GM12878 (cell line): ENCODE results near the gene COLQ. TPM values are rescaled to one million over a fixed set of nuclear protein-coding genes. Genes with fewer than 3 reads are reported as not detected.

Experiments
- ATAC-seq: fragments of 200-7000 bp; cut with Tn5 transposase; 3 replicates; pipeline ENCODE4 v1.9.1; 2020; ENCODE audit warnings: mild to moderate bottlenecking, moderate library complexity
- BruUV-seq: library from RNA; stranded (reverse); fragments of 400-500 nt; replicated peaks from 2 replicates; lab custom pipeline; 2021; lab: Mats Ljungman, UMichigan
- CTCF ChIA-PET: fragments of 300-600 bp; sonication (Branson Sonifier 250); formaldehyde crosslinking; extraction: SDS; loops from one replicate; lab custom pipeline; 2021; ENCODE audit warnings: inconsistent platforms; lab: Yijun Ruan, JAX
- POLR2A ChIA-PET: fragments of 350-600 bp; formaldehyde crosslinking; extraction: SDS; loops from one replicate; lab custom pipeline; 2021; ENCODE audit warnings: inconsistent platforms; lab: Charles Lee
- RAD21 ChIA-PET: fragments of 300-600 bp; sonication (Branson Sonifier 250); formaldehyde crosslinking; loops from one replicate; lab custom pipeline; 2023; ENCODE audit warnings: antibody characterized with exemption; ENCODE audit not compliant: unreplicated experiment; lab: Charles Lee
- SMC1A ChIA-PET: fragments of 300-600 bp; sonication (Branson Sonifier 250); formaldehyde crosslinking; loops from one replicate; lab custom pipeline; 2023; ENCODE audit not compliant: unreplicated experiment, uncharacterized antibody; lab: Charles Lee
- DNase-seq: peaks from one replicate; pipeline ENCODE4 v3.0.0-alpha.2; 2011; ENCODE audit warnings: low read depth, low spot score
- FAIRE-seq: peaks from 3 replicates; lab custom pipeline; 2011; peaks lifted over from hg19 to GRCh38; lab: Jason Lieb, UNC
- H2AFZ ChIP-seq: 2 replicates; pipeline ENCODE4 v1.6.0; 2011; ENCODE audit warnings: low read depth, low read length, control low read depth; ENCODE audit not compliant: control insufficient read depth
- H3K27ac ChIP-seq: 2 replicates; pipeline ENCODE4 v1.5.1; 2011; ENCODE audit warnings: control low read depth; ENCODE audit not compliant: control insufficient read depth, insufficient read depth
- H3K27me3 ChIP-seq, 2 experiments: replicated peaks in 1 of 2; 2 replicates each; pipeline versions ENCODE4 v1.6.0 to v1.6.1; 2011; ENCODE audit warnings: low read length in 1 of 2; ENCODE audit not compliant: control insufficient read depth in 2 of 2, insufficient read depth in 2 of 2
- H3K36me3 ChIP-seq, 2 experiments: 2 replicates each; pipeline ENCODE4 v1.5.1; 2011; ENCODE audit warnings: low read length in 1 of 2; ENCODE audit not compliant: control insufficient read depth in 2 of 2, insufficient read depth in 2 of 2
- H3K4me1 ChIP-seq: 2 replicates; pipeline ENCODE4 v1.6.1; 2011; ENCODE audit warnings: mild to moderate bottlenecking, low read length, moderate library complexity, mixed read lengths; ENCODE audit not compliant: control insufficient read depth, insufficient read depth
- H3K4me2 ChIP-seq: 2 replicates; pipeline ENCODE4 v1.6.0; 2011; ENCODE audit warnings: control low read depth; ENCODE audit not compliant: control insufficient read depth, insufficient read depth
- H3K4me3 ChIP-seq: fragments of 200-600 bp; sonication (generic); 2 replicates; pipeline ENCODE4 v1.5.1; 2016
- H3K79me2 ChIP-seq: 2 replicates; pipeline ENCODE4 v1.6.0; 2011; ENCODE audit warnings: low read length; ENCODE audit not compliant: control insufficient read depth, insufficient read depth
- H3K9ac ChIP-seq: 2 replicates; pipeline ENCODE4 v1.8.0; 2011; ENCODE audit warnings: low read length, control low read depth, mixed read lengths; ENCODE audit not compliant: control insufficient read depth, insufficient read depth
- H3K9me3 ChIP-seq: replicated peaks from 3 replicates; pipeline ENCODE4 v1.5.1; 2011; ENCODE audit warnings: mild to moderate bottlenecking, low read length; ENCODE audit not compliant: control insufficient read depth, insufficient read depth
- H4K20me1 ChIP-seq: 2 replicates; pipeline ENCODE4 v1.6.0; 2011; ENCODE audit not compliant: control insufficient read depth, insufficient read depth
- BACH1 ChIP-seq: fragments of 450-650 bp; IDR thresholded peaks from 2 replicates; pipeline ENCODE4 v1.6.1; 2017; ENCODE audit warnings: mild to moderate bottlenecking, borderline replicate concordance
- IKZF2 ChIP-seq, 2 experiments: fragments of 450-650 bp; IDR thresholded peaks; 2 replicates each; pipeline ENCODE4 v1.6.1; 2017; ENCODE audit warnings: mild to moderate bottlenecking in 2 of 2, moderate library complexity in 2 of 2
- LARP7 ChIP-seq: fragments of 450-650 bp; IDR thresholded peaks from 2 replicates; pipeline ENCODE4 v1.6.1; 2017; ENCODE audit warnings: mild to moderate bottlenecking
- NFXL1 ChIP-seq: fragments of 450-650 bp; IDR thresholded peaks from 2 replicates; pipeline ENCODE4 v1.6.1; 2017; ENCODE audit warnings: antibody characterized with exemption, mild to moderate bottlenecking, borderline replicate concordance
- NR2C2 ChIP-seq: IDR thresholded peaks from 2 replicates; pipeline ENCODE4 v1.6.1; 2011; ENCODE audit warnings: borderline replicate concordance, low read depth; ENCODE audit not compliant: control insufficient read depth, insufficient read length
- REST ChIP-seq: IDR thresholded peaks from 2 replicates; pipeline ENCODE4 v1.6.1; 2012; ENCODE audit warnings: mild to moderate bottlenecking, low read depth, low read length
- RUNX3 ChIP-seq: IDR thresholded peaks from 2 replicates; pipeline ENCODE4 v1.6.1; 2012; ENCODE audit warnings: low read length, inconsistent platforms
- SPI1 ChIP-seq: IDR thresholded peaks from 2 replicates; pipeline ENCODE4 v1.6.1; 2011; ENCODE audit warnings: low read depth, mild to moderate bottlenecking, low read length, moderate library complexity, borderline replicate concordance; ENCODE audit not compliant: insufficient read depth
- USF2 ChIP-seq: IDR thresholded peaks from 2 replicates; pipeline ENCODE4 v1.6.1; 2011; ENCODE audit warnings: low read depth, low read length, improper control_type of control experiment, borderline replicate concordance
- WGBS: methylation state at CpG from one replicate; pipeline ENCODE4 v1.1.6; 2016; ENCODE audit warnings: low lambda C conversion rate; ENCODE audit not compliant: insufficient replicate concordance, insufficient coverage; ENCODE audit errors: missing lambda C conversion rate; 5-methylcytosine and 5-hydroxymethylcytosine counted together
- in situ Hi-C: fragments of 300-500 bp; cut with MboI; formaldehyde crosslinking; loops from 9 replicates; pipeline ENCODE4 v1.14.3; 2018; ENCODE audit warnings: mixed read lengths
- intact Hi-C: fragments of 100-400 bp; cut with micrococcal nuclease; formaldehyde crosslinking; loops from one replicate; pipeline ENCODE4 v1.14.2; 2022; ENCODE audit not compliant: unreplicated experiment
- polyA plus RNA-seq, 11 experiments: library from polyadenylated mRNA; depleted of rRNA in 4 of 11; unstranded in 6 of 11; stranded (reverse) in 5 of 11; fragments of >200 nt; fragmentation: Nextera tagmentation in 4 of 11; fragmentation: Illumina TruSeq in 1 of 11; extraction: Ambion mirVana in 4 of 11; extraction: Trizol in 1 of 11; gene quantifications; 1 replicate in 1 of 11; 2 replicates in 10 of 11; pipeline versions ENCODE4 v1.2.1 to v1.2.3, GENCODE V29; 2011 to 2016; ENCODE audit warnings: inconsistent platforms in 2 of 11, missing spikeins in 2 of 11, low read depth in 1 of 11
- total RNA-seq, 4 experiments: library from RNA; depleted of rRNA in 3 of 4; stranded (reverse); fragments of >200 nt in 3 of 4; fragmentation: Illumina TruSeq in 1 of 4; extraction: Trizol in 1 of 4; gene quantifications; 2 replicates each; pipeline versions ENCODE4 v1.2.1 to v1.2.3, GENCODE V29; 2013 to 2021
- TF ChIP-seq, protein P1 (sequence below), 3 experiments: IDR thresholded peaks in 2 of 3; conservative IDR thresholded peaks in 1 of 3; 2 replicates each; pipeline ENCODE4 v1.5.1; 2011; ENCODE audit warnings: low read depth in 3 of 3, low read length in 3 of 3, mild to moderate bottlenecking in 3 of 3, control low read depth in 2 of 3, moderate library complexity in 2 of 3, inconsistent platforms in 1 of 3, mixed read lengths in 1 of 3; ENCODE audit not compliant: control insufficient read depth in 2 of 3, insufficient read depth in 1 of 3; ENCODE audit errors: extremely low read depth in 1 of 3

Gene COLQ
- total and polyA plus RNA-seq, 10 of the 15 experiments (the other 5 are each of a cell fraction or from before 2014, with no cell fraction given) = 0.13 to 2.7 (median 0.70) TPM

DNA sequence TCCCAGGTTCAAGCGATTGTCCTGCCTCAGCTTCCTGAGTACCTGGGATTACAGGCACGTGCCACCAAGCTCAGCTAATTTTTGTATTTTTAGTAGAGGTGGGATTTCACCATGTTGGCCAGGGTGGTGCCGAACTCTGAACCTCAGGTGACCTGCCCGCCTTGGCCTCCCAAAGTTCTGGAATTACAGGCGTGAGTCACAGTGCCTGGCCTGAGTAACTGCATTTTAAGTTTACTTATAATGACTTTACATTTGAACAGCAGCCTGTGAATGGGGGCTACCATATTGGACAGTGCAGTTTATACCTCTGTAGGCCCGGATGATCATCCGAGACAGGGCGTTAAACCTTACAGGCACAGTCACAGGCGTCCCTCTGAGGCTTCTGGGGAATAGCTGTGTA lies 69.3 kb downstream of the COLQ start (continued):
- TF ChIP-seq NFXL1 (no peak), REST (no peak), NR2C2 (no peak)
- TF ChIP-seq, all 136 proteins: peak for 0

DNA sequence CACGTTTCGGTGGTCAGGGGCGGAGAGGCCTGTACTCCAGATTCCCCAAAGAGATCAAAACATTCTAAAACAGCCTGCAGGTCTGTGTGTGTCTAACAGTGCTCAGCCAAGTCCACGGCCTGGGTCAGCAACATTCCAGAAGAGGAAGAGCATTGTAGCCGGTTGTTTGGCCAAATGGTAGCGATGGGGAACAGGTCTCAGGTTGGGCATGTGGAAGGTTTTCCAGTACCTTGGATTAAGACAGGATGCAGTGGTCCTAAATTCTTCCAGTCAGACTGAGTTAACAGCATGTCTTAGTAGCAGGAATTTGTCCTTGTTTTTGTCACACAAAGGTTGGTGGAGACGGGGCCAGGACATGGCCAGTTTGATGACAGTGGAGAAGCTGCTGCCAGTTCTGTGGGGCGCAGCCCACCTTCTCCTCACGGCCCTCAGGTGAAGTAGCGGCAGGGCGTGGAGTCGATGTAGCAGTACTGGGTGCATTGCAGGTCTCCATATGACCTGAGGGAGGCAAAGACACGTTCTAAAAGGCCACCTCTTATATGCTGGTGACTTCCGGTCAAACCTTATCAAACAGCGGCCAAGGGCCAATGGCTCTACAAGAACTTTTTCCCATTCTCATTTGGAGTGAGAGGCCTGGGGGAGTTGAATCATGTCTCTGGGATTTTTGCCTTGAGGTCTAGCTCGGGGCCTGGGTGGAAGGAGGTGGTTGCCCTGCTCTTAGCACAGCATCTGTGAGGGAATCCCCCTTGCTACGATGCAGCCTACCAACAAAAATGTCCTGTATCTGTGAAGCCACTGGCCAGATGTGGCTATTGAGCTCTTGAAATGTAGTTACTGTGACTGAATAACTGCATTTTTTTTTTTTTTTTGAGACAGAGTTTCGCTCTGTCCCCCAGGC lies 70.0 kb downstream of the COLQ start:
- Histone ChIP-seq H3K27ac (no peak overlapping the region), H3K9me3 (no peaks in the 10 kb centered on the region), H3K4me2 (no peak overlapping the region), H3K36me3 (no peaks in the 10 kb centered on the region), H4K20me1 (no peaks in the 10 kb centered on the region), H3K27me3 (no peaks in the 10 kb centered on the region), H3K79me2 (no peaks in the 10 kb centered on the region), H2AFZ (no peak overlapping the region), H3K9ac (no peak overlapping the region), H3K4me3 (no peak overlapping the region), H3K4me1 (no peaks in the 10 kb centered on the region)
- FAIRE-seq (no peak), DNase-seq (no peak), ATAC-seq (peak; percentile 56)
- no TSS peak for BruUV-seq
- ChIA-PET RAD21 (interaction anchor here (0.6 kb wide), 1 partner anchor 117 kb away, joined by 3 read pairs; no protein-coding TSS in a partner anchor), CTCF (interaction anchor here (1.0 kb wide), 1 partner anchor 16 kb away, joined by 3 read pairs; no protein-coding TSS in a partner anchor), POLR2A (no interaction called here), SMC1A (interaction anchor here (1.1 kb wide), 1 partner anchor 21 kb away, joined by 3 read pairs; no protein-coding TSS in a partner anchor)
- in situ Hi-C loops = no loop called here
- WGBS = 72% methylated on average over 17 of the region's 18 CpGs
- intact Hi-C loops = no loop called here
- TF ChIP-seq LARP7 = no peak
- no peak for TF ChIP-seq SPI1
- no peak for TF ChIP-seq BACH1
- no peak for TF ChIP-seq IKZF2 (IDR thresholded peaks at IDR 0.05)
- TF ChIP-seq USF2 = no peak
- TF ChIP-seq, protein P1, sequence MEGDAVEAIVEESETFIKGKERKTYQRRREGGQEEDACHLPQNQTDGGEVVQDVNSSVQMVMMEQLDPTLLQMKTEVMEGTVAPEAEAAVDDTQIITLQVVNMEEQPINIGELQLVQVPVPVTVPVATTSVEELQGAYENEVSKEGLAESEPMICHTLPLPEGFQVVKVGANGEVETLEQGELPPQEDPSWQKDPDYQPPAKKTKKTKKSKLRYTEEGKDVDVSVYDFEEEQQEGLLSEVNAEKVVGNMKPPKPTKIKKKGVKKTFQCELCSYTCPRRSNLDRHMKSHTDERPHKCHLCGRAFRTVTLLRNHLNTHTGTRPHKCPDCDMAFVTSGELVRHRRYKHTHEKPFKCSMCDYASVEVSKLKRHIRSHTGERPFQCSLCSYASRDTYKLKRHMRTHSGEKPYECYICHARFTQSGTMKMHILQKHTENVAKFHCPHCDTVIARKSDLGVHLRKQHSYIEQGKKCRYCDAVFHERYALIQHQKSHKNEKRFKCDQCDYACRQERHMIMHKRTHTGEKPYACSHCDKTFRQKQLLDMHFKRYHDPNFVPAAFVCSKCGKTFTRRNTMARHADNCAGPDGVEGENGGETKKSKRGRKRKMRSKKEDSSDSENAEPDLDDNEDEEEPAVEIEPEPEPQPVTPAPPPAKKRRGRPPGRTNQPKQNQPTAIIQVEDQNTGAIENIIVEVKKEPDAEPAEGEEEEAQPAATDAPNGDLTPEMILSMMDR (IDR thresholded peaks at IDR 0.05 in 2 of 3, conservative IDR thresholded peaks at IDR 0.05 in 1 of 3; ENCODE audit: control insufficient read depth in 2 of 3, extremely low read depth in 1 of 3, insufficient read depth in 1 of 3, low read depth in 3 of 3, low read length in 3 of 3) = no peak
- no peak for TF ChIP-seq RUNX3
